Epithelial cell of esophagus (primary cell): ENCODE results near the gene TOM1.

Source experiments
- DNase-seq: peaks from one replicate; pipeline ENCODE4 v3.0.0; 2010; ENCODE audit warnings: low read depth
- H3K4me3 ChIP-seq: 2 replicates; pipeline ENCODE4 v1.5.1; 2011; ENCODE audit warnings: mild to moderate bottlenecking, low read length, control low read depth
- CTCF ChIP-seq: IDR thresholded peaks from 2 replicates; pipeline ENCODE4 v1.5.1; 2011; ENCODE audit warnings: low read depth, mild to moderate bottlenecking, low read length, control low read depth, inconsistent platforms; ENCODE audit not compliant: insufficient read depth; ENCODE audit errors: missing control alignments

Gene TOM1

GRCh38 chr22:35345808-35346505 lies 46.3 kb downstream of the TOM1 start:
- H3K4me3 ChIP-seq = no peak overlapping the region
- TF ChIP-seq CTCF = no peak
- no peak for DNase-seq

DNA sequence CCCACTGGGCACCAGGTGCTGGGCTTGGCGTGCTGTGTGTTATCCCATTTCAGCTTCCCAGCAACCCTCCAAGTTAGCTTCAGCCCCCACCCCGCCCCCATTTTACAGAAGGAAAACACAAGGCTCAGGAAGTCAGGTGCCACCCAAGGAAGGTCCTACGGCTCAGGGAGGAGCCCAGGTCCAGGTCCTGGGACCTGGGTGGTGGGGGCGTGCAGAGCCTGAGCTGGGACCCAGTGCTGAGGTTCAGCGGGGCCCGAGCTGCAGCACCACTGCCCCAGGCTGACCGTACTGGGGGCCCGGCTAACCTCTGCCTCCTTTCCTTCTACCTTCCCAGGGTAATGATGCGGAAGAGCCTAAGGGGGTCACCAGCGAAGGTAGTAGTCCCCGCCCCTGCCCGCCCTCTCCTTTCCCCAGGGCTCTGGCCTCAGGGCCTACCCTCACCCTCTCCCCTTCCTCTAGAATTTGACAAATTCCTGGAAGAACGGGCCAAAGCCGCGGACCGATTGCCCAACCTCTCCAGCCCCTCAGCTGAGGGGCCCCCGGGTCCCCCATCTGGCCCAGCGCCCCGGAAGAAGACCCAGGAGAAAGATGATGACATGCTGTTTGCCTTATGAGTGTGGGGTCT lies 47.0 kb downstream of the TOM1 start:
- TF ChIP-seq CTCF = no peak
- DNase-seq = no peak
- no peak overlapping the region for H3K4me3 ChIP-seq

- DNase-seq = no peak
- TF ChIP-seq CTCF = no peak
- no peak overlapping the region for H3K4me3 ChIP-seq
These were observed 47.8 kb downstream of the TOM1 start for GRCh38 chr22:35347462-35347861.

- DNase-seq = no peak
- H3K4me3 ChIP-seq = no peak overlapping the region
- TF ChIP-seq CTCF = no peak
These were observed 48.4 kb downstream of the TOM1 start for GRCh38 chr22:35348026-35348590.

DNA sequence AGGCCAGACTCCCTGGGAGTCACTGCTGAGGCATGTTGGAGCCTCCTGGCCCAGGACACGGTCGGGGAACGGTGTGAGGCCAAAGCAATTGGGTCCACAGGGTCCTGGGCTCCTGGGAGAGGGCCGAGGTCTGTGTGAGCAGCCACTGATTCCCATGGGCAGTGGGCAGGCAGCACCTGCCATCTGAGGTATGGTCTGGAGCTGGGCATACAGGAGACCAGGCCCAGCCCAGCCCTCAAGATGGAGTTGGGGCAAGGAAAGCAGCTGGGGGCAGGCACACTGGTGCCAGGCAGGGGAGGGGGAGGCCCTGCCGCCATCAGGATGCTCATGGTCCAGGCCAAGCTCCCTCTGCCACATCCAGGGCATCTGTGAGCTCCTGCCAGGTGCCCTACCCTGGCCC lies 49.0 kb downstream of the TOM1 start:
- H3K4me3 ChIP-seq = no peak overlapping the region
- no peak for DNase-seq
- no peak for TF ChIP-seq CTCF

- TF ChIP-seq CTCF = no peak
- DNase-seq = no peak
- H3K4me3 ChIP-seq = no peak overlapping the region
These were observed 49.6 kb downstream of the TOM1 start for GRCh38 chr22:35349368-35349703.
